HepG2 (cell line): ENCODE results near the gene DCAF4L1. TPM values are rescaled to one million over a fixed set of nuclear protein-coding genes. Genes with fewer than 3 reads are reported as not detected.

Source experiments
- ASH2L ChIP-seq: fragments of 300-600, 200-600 bp; sonication (generic); IDR thresholded peaks from 2 replicates; pipeline ENCODE4 v1.7.0; 2017; ENCODE audit warnings: low read depth, mild to moderate bottlenecking, moderate library complexity, mixed read lengths, low read length; ENCODE audit not compliant: insufficient read length
- CREM ChIP-seq, 2 experiments: sonication (generic) in 1 of 2; formaldehyde crosslinking in 1 of 2; IDR thresholded peaks; 2 replicates each; pipeline versions ENCODE4 v1.4.0 to v1.6.1; 2016 to 2020; ENCODE audit warnings: antibody characterized with exemption in 1 of 2, mild to moderate bottlenecking in 1 of 2, missing genetic modification reagents in 1 of 2
- ESRRA ChIP-seq: sonication (generic); formaldehyde crosslinking; IDR thresholded peaks from 2 replicates; pipeline ENCODE4 v1.5.1; 2020; ENCODE audit warnings: mild to moderate bottlenecking, low read depth, missing genetic modification reagents
- GPN1 ChIP-seq: sonication (generic); formaldehyde crosslinking; IDR thresholded peaks from 2 replicates; pipeline ENCODE4 v1.5.1; 2020; ENCODE audit warnings: missing genetic modification reagents, borderline replicate concordance
- HDAC2 ChIP-seq: sonication (generic); formaldehyde crosslinking; IDR thresholded peaks from 2 replicates; pipeline ENCODE4 v1.4.0; 2020; ENCODE audit warnings: missing genetic modification reagents
- KAT8 ChIP-seq: IDR thresholded peaks from 2 replicates; pipeline ENCODE4 v1.6.1; 2016; ENCODE audit warnings: missing genetic modification reagents, missing compliant biosample characterization
- KMT2A ChIP-seq: sonication (generic); formaldehyde crosslinking; IDR thresholded peaks from 2 replicates; pipeline ENCODE4 v1.4.0; 2020; ENCODE audit warnings: missing genetic modification reagents
- LCORL ChIP-seq, 2 experiments: fragments of 450-650 bp in 1 of 2; sonication (generic) in 1 of 2; formaldehyde crosslinking in 1 of 2; IDR thresholded peaks; 2 replicates each; pipeline versions ENCODE4 v1.5.0 to v1.6.1; 2017 to 2020; ENCODE audit warnings: antibody characterized with exemption in 1 of 2, missing genetic modification reagents in 1 of 2
- NCOA2 ChIP-seq: sonication (generic); formaldehyde crosslinking; IDR thresholded peaks from 2 replicates; pipeline ENCODE4 v1.8.0; 2022; ENCODE audit warnings: inconsistent platforms
- NR2F1 ChIP-seq, 2 experiments: fragments of 450-650 bp in 1 of 2; formaldehyde crosslinking in 1 of 2; IDR thresholded peaks; 2 replicates each; pipeline versions ENCODE4 v1.5.0 to v1.6.1; 2016 to 2020; ENCODE audit warnings: mild to moderate bottlenecking in 1 of 2, missing compliant biosample characterization in 1 of 2, missing genetic modification reagents in 1 of 2, moderate library complexity in 1 of 2
- SKI ChIP-seq: fragments of 450-650 bp; IDR thresholded peaks from one replicate; pipeline ENCODE4 v1.6.1; 2018; ENCODE audit warnings: mild to moderate bottlenecking; ENCODE audit not compliant: partially characterized antibody
- SP4 ChIP-seq: sonication (generic); formaldehyde crosslinking; IDR thresholded peaks from 2 replicates; pipeline ENCODE4 v1.8.1; 2023; ENCODE audit warnings: mild to moderate bottlenecking, missing genetic modification reagents
- ZFAT ChIP-seq: sonication (generic); formaldehyde crosslinking; conservative IDR thresholded peaks from 2 replicates; pipeline ENCODE4 v1.8.1; 2023; ENCODE audit warnings: missing genetic modification reagents, inconsistent platforms
- ZNF18 ChIP-seq: sonication (generic); formaldehyde crosslinking; IDR thresholded peaks from 2 replicates; pipeline ENCODE4 v1.8.0; 2022; ENCODE audit warnings: mild to moderate bottlenecking, missing genetic modification reagents; ENCODE audit not compliant: insufficient replicate concordance
- ZNF264 ChIP-seq: sonication (generic); formaldehyde crosslinking; IDR thresholded peaks from 2 replicates; pipeline ENCODE4 v1.4.0; 2020; ENCODE audit warnings: missing genetic modification reagents
- ZNF296 ChIP-seq: sonication (generic); formaldehyde crosslinking; conservative IDR thresholded peaks from 2 replicates; pipeline ENCODE4 v1.5.0; 2020; ENCODE audit warnings: mild to moderate bottlenecking, missing genetic modification reagents
- ZNF558 ChIP-seq: sonication (generic); formaldehyde crosslinking; IDR thresholded peaks from 2 replicates; pipeline ENCODE4 v1.9.0; 2022; ENCODE audit warnings: mild to moderate bottlenecking, missing genetic modification reagents, borderline replicate concordance
- ZNF564 ChIP-seq: sonication (generic); formaldehyde crosslinking; IDR thresholded peaks from 2 replicates; pipeline ENCODE4 v1.8.1; 2023; ENCODE audit warnings: mild to moderate bottlenecking, missing genetic modification reagents
- ZNF572 ChIP-seq: sonication (generic); formaldehyde crosslinking; IDR thresholded peaks from 2 replicates; pipeline ENCODE4 v1.5.1; 2020; ENCODE audit warnings: mild to moderate bottlenecking, missing genetic modification reagents
- ZNF709 ChIP-seq: sonication (generic); formaldehyde crosslinking; IDR thresholded peaks from 2 replicates; pipeline ENCODE4 v1.5.0; 2020; ENCODE audit warnings: mild to moderate bottlenecking, missing genetic modification reagents
- polyA plus RNA-seq, 8 experiments: library from polyadenylated mRNA; depleted of rRNA in 3 of 8; stranded (reverse) in 7 of 8; unstranded in 1 of 8; fragments of >200 nt; fragmentation: Illumina TruSeq in 4 of 8; extraction: Trizol in 4 of 8; gene quantifications; 2 replicates each; pipeline versions ENCODE4 v1.2.1 to v1.2.3, GENCODE V29; 2011 to 2016; ENCODE audit warnings: low read depth in 4 of 8, missing spikeins in 1 of 8, mixed read lengths in 1 of 8; ENCODE audit not compliant: insufficient read depth in 1 of 8
- total RNA-seq, 5 experiments: library from RNA; depleted of rRNA; stranded (reverse); fragments of >200 nt; fragmentation: Illumina TruSeq; extraction: Trizol; gene quantifications; 2 replicates each; pipeline ENCODE4 v1.2.3, GENCODE V29; 2016; ENCODE audit warnings: low read depth in 1 of 5
- TF ChIP-seq, protein P1 (sequence below): sonication (generic); formaldehyde crosslinking; IDR thresholded peaks from 2 replicates; pipeline ENCODE4 v1.4.0; 2020; ENCODE audit warnings: missing genetic modification reagents
- TF ChIP-seq, protein P2 (sequence below): IDR thresholded peaks from 2 replicates; pipeline ENCODE4 v1.6.1; 2016; ENCODE audit warnings: low read depth

Gene DCAF4L1
- total and polyA plus RNA-seq, 2 of the 13 experiments (the other 11 are each of a cell fraction or from before 2014, with no cell fraction given) = 0.05 to 0.09 TPM

DNA sequence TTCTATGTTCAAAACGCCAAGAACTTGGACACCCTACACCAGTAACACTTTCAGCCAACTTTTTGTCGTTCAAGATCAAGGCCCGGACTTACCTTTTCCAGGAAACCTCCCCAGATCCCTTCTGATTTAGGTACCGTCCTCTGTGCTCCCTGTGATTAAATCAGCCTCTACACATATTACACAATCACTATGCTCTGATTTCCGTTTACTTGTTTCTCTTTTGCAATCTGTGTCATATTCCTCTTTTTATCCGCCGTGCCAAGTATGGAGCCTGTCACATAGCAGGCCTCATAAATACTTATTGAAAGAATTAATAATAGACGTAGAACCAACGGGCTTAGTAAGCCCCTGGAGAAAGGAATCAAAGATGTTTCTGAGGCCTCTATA lies 47.0 kb upstream of the DCAF4L1 start (continued):
- TF ChIP-seq GPN1 (CRISPR knock-in tag) = no peak
- TF ChIP-seq CREM (IDR thresholded peaks at IDR 0.05) = no peak
- no peak for TF ChIP-seq CREM (CRISPR knock-in tag; IDR thresholded peaks at IDR 0.05)
- TF ChIP-seq, protein P1, sequence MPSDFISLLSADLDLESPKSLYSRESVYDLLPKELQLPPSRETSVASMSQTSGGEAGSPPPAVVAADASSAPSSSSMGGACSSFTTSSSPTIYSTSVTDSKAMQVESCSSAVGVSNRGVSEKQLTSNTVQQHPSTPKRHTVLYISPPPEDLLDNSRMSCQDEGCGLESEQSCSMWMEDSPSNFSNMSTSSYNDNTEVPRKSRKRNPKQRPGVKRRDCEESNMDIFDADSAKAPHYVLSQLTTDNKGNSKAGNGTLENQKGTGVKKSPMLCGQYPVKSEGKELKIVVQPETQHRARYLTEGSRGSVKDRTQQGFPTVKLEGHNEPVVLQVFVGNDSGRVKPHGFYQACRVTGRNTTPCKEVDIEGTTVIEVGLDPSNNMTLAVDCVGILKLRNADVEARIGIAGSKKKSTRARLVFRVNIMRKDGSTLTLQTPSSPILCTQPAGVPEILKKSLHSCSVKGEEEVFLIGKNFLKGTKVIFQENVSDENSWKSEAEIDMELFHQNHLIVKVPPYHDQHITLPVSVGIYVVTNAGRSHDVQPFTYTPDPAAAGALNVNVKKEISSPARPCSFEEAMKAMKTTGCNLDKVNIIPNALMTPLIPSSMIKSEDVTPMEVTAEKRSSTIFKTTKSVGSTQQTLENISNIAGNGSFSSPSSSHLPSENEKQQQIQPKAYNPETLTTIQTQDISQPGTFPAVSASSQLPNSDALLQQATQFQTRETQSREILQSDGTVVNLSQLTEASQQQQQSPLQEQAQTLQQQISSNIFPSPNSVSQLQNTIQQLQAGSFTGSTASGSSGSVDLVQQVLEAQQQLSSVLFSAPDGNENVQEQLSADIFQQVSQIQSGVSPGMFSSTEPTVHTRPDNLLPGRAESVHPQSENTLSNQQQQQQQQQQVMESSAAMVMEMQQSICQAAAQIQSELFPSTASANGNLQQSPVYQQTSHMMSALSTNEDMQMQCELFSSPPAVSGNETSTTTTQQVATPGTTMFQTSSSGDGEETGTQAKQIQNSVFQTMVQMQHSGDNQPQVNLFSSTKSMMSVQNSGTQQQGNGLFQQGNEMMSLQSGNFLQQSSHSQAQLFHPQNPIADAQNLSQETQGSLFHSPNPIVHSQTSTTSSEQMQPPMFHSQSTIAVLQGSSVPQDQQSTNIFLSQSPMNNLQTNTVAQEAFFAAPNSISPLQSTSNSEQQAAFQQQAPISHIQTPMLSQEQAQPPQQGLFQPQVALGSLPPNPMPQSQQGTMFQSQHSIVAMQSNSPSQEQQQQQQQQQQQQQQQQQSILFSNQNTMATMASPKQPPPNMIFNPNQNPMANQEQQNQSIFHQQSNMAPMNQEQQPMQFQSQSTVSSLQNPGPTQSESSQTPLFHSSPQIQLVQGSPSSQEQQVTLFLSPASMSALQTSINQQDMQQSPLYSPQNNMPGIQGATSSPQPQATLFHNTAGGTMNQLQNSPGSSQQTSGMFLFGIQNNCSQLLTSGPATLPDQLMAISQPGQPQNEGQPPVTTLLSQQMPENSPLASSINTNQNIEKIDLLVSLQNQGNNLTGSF = no peak
- no peak for TF ChIP-seq ZNF564 (CRISPR knock-in tag)
- TF ChIP-seq ZNF709 (CRISPR knock-in tag) = 0 out of 2 replicates have a peak, but pooled peaks have one; percentile 41
- TF ChIP-seq ZNF18 (CRISPR knock-in tag) = peak; percentile 38
- TF ChIP-seq ZNF264 (CRISPR knock-in tag) = 0 out of 2 replicates have a peak, but pooled peaks have one; percentile 31
- no peak for TF ChIP-seq LCORL (IDR thresholded peaks at IDR 0.05)
- TF ChIP-seq LCORL (CRISPR knock-in tag; IDR thresholded peaks at IDR 0.05) = no peak; the same call in 1 of the 2 replicates
- no peak for TF ChIP-seq KAT8 (CRISPR knock-in tag)
- peak; percentile 17; the same call in 1 of the 2 replicates for TF ChIP-seq ZNF558 (CRISPR knock-in tag)
- TF ChIP-seq ZNF296 (CRISPR knock-in tag) = no peak
- TF ChIP-seq SKI = no peak
- TF ChIP-seq, protein P2, sequence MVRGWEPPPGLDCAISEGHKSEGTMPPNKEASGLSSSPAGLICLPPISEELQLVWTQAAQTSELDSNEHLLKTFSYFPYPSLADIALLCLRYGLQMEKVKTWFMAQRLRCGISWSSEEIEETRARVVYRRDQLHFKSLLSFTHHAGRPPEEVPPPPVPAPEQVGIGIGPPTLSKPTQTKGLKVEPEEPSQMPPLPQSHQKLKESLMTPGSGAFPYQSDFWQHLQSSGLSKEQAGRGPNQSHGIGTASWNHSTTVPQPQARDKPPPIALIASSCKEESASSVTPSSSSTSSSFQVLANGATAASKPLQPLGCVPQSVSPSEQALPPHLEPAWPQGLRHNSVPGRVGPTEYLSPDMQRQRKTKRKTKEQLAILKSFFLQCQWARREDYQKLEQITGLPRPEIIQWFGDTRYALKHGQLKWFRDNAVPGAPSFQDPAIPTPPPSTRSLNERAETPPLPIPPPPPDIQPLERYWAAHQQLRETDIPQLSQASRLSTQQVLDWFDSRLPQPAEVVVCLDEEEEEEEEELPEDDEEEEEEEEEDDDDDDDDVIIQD (CRISPR knock-in tag) = no peak
- TF ChIP-seq ESRRA (CRISPR knock-in tag) = no peak
- TF ChIP-seq NR2F1 (CRISPR knock-in tag; IDR thresholded peaks at IDR 0.05) = no peak
- TF ChIP-seq SP4 (CRISPR knock-in tag) = no peak
- 0 out of 2 replicates have a peak, but pooled peaks have one; percentile 6 for TF ChIP-seq NCOA2 (CRISPR knock-in tag)
- TF ChIP-seq ZFAT = 0 out of 2 replicates have a peak, but pooled peaks have one; percentile 13
- TF ChIP-seq HDAC2 (CRISPR knock-in tag) = no peak
- TF ChIP-seq ZNF572 (CRISPR knock-in tag) = no peak
- TF ChIP-seq ASH2L = no peak
- TF ChIP-seq KMT2A (CRISPR knock-in tag) = no peak
